Heart left ventricle (tissue), 13 donors: ENCODE results near the gene MPV17L2.

Experiments used
- CTCF ChIP-seq, 12 donors: fragments of 200-600 bp; sonication (generic) in 4 of 12; IDR thresholded peaks; one replicate each; pipeline versions ENCODE4 v1.5.0 to v1.8.0; 2018 to 2022; ENCODE audit warnings: antibody characterized with exemption in 12 of 12, mild to moderate bottlenecking in 5 of 12
- POLR2A ChIP-seq, 2 donors: fragments of 450-650 bp; IDR thresholded peaks; one replicate each; pipeline ENCODE4 v1.6.1; 2017; ENCODE audit warnings: antibody characterized with exemption in 2 of 2, mild to moderate bottlenecking in 2 of 2, moderate library complexity in 2 of 2
- donor health status: ischemic (EF 13 %, LVEDD 7.1; RV severe dilation, severe dysfunction).
- donor health status: DM: no; HTN: yes; CAD: no.
- donor health status: DM: no; HTN: no; CAD: no.
- donor health status: ischemic (EF 25% LVEDD 6.9; RV normal size, moderate dysfunction).
- donor health status: ischemic (EF 25% LVEDD 5.7; RV mildly dilated, moderate dysfunction).
- donor health status: ischemic (EF 35%, LVEDD 5.7; RV mildly dilated, moderate dysfunction).
- donor health status: nonischemic (EF 11% LVEDD 7.7; RV severe dilation, severe dysfunction).
- donor health status: DM: yes; HTN: yes; CAD: no.
- donor health status: PGD.
- donor health status: ischemic (EF 29% LVEDD 5.4; RV normal size, mild dysfunction).
- donor health status: nonischemic (EF 23%, LVEDD 6.1; RV moderate dilation, normal function).

DNA sequence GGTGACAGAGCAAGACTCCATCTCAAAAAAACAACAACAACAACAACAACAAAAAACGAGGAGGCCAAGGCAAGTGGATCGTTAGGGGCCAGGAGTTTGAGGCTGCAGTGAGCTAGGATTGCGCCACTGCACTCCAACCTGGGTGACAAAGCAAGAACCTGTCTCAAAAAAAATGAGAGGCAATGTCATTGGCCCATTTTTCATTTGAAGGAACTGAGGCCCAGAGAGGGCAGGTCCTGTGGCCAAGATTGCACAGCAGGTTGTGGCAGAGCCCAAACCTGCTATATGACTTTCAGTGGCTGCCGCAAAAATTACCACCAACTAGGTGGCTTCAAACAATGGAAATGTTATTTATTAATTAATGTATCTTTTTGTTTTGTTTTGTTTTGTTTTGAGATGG lies 34.6 kb upstream of the MPV17L2 start:
- no peak for TF ChIP-seq CTCF (IDR thresholded peaks at IDR 0.05)
- no peak for TF ChIP-seq POLR2A (IDR thresholded peaks at IDR 0.05)
